Neural progenitor cell (in vitro differentiated cells): ENCODE measurements around the gene APLF. TPM values are rescaled to one million over a fixed set of nuclear protein-coding genes. Genes with fewer than 3 reads are reported as not detected.
A peak's percentile ranks its signal among the peaks of the same experiment; 100 is the strongest.
"Not testable (repeated sequence)": the region's sequence is repeated elsewhere in the genome, so short reads cannot be mapped to it uniquely, and the experiment has no call there.

Source experiments
- DNase-seq: peaks from one replicate; pipeline ENCODE4 v3.0.0-alpha.2; 2016; ENCODE audit warnings: low spot score
- H2AFZ ChIP-seq: fragments of 200-600 bp; sonication (generic); replicated peaks from 2 replicates; pipeline ENCODE4 v1.6.1; 2016; ENCODE audit warnings: antibody characterized with exemption
- H3F3A ChIP-seq: fragments of 200-600 bp; sonication (generic); 2 replicates; pipeline ENCODE4 v1.6.1; 2016; ENCODE audit warnings: antibody characterized with exemption, low read depth
- H3K27ac ChIP-seq: fragments of 200-600 bp; sonication (generic); 2 replicates; pipeline ENCODE4 v1.5.1; 2016; ENCODE audit warnings: mild to moderate bottlenecking
- H3K27me3 ChIP-seq: fragments of 200-600 bp; sonication (generic); 2 replicates; pipeline ENCODE4 v1.6.1; 2016; ENCODE audit warnings: mild to moderate bottlenecking, moderate library complexity
- H3K36me3 ChIP-seq: fragments of 200-600 bp; sonication (generic); 2 replicates; pipeline ENCODE4 v1.5.1; 2016
- H3K4me1 ChIP-seq: fragments of 200-600 bp; sonication (generic); 2 replicates; pipeline ENCODE4 v1.6.1; 2016; ENCODE audit warnings: mixed run types
- H3K4me2 ChIP-seq: fragments of 200-600 bp; sonication (generic); 2 replicates; pipeline ENCODE4 v1.6.1; 2016
- H3K4me3 ChIP-seq: fragments of 200-600 bp; sonication (generic); 2 replicates; pipeline ENCODE4 v1.5.1; 2016
- H3K79me2 ChIP-seq: fragments of 200-600 bp; sonication (generic); 2 replicates; pipeline ENCODE4 v1.6.1; 2016; ENCODE audit warnings: low read depth
- H3K9ac ChIP-seq: fragments of 200-600 bp; sonication (generic); 2 replicates; pipeline ENCODE4 v1.6.1; 2016
- H3K9me3 ChIP-seq: fragments of 200-600 bp; sonication (generic); 2 replicates; pipeline ENCODE4 v1.5.1; 2016; ENCODE audit warnings: low read depth
- H4K20me1 ChIP-seq: fragments of 200-600 bp; sonication (generic); 2 replicates; pipeline ENCODE4 v1.6.1; 2016; ENCODE audit warnings: low read depth
- H3K27ac Mint-ChIP-seq: 3 replicates; pipeline ENCODE4 v1.8.0; 2021; ENCODE audit warnings: mixed read lengths
- H3K27me3 Mint-ChIP-seq: 2 replicates; pipeline ENCODE4 v1.8.0; 2022; ENCODE audit warnings: low read depth, mild to moderate bottlenecking, inconsistent platforms, moderate library complexity, mixed read lengths; ENCODE audit not compliant: insufficient read depth
- H3K36me3 Mint-ChIP-seq: 3 replicates; pipeline ENCODE4 v1.8.0; 2021; ENCODE audit warnings: mixed read lengths
- H3K4me1 Mint-ChIP-seq: 3 replicates; pipeline ENCODE4 v1.8.0; 2021; ENCODE audit warnings: mixed read lengths
- H3K4me3 Mint-ChIP-seq: 3 replicates; pipeline ENCODE4 v1.8.0; 2021; ENCODE audit warnings: mild to moderate bottlenecking, moderate library complexity, mixed read lengths
- H3K9me3 Mint-ChIP-seq: 3 replicates; pipeline ENCODE4 v1.8.0; 2020; ENCODE audit warnings: mixed read lengths
- EZH2 ChIP-seq: fragments of 200-600 bp; sonication (generic); IDR thresholded peaks from 2 replicates; pipeline ENCODE4 v1.6.1; 2017; ENCODE audit warnings: antibody characterized with exemption, mild to moderate bottlenecking, moderate library complexity
- EZH2phosphoT487 ChIP-seq: fragments of 200-600 bp; sonication (generic); IDR thresholded peaks from 2 replicates; pipeline ENCODE4 v1.6.1; 2017; ENCODE audit warnings: antibody characterized with exemption
- total RNA-seq: library from RNA; depleted of rRNA; stranded (reverse); fragments of >200 nt; gene quantifications from 2 replicates; pipeline ENCODE4 v1.2.3, GENCODE V29; 2015; ENCODE audit warnings: low replicate concordance
- TF ChIP-seq, protein P1 (sequence below): fragments of 200-600 bp; sonication (generic); IDR thresholded peaks from 2 replicates; pipeline ENCODE4 v1.5.1; 2017; ENCODE audit warnings: antibody characterized with exemption, mild to moderate bottlenecking

APLF gene
- total RNA-seq, 1 donor from 2014 or later = 16.9 TPM

DNA sequence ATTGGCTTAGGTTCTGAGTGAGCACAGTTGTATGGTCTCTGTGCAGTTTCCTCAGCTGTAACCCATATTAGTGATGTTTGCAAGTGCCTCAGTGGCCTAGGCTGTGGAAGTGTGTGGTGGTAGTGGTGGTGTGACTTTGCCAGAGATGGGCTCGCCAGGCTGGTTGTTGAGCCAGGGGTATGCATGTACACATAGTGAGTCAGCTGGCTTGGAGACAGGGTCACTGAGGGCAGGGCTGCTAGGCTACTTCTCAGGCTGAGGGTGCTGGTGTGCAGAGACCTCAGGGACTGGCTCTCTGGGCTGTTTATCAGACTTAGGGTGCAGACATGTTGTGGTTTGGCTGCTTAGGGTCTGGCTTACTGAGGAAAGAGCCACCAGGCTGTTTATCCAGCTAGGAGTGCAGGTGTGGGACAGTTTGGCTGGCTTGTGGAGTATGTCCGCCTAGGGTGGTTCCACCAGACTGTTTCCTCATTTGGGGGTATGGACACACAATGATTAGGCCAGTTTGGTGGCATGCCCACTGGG is 15.0 kb downstream of the APLF start:
- H3K36me3 ChIP-seq = no peaks in the 10 kb centered on the region
- H2AFZ ChIP-seq = no peak overlapping the region
- no peak overlapping the region for H3K27ac ChIP-seq
- no peak overlapping the region for H3K9ac ChIP-seq
- H3K9me3 ChIP-seq = no peaks in the 10 kb centered on the region
- peaks cover 2% of the 10 kb centered on the region for H3K27me3 Mint-ChIP-seq
- peaks cover 5% of the 10 kb centered on the region for H3K4me1 ChIP-seq
- TF ChIP-seq, protein P1, sequence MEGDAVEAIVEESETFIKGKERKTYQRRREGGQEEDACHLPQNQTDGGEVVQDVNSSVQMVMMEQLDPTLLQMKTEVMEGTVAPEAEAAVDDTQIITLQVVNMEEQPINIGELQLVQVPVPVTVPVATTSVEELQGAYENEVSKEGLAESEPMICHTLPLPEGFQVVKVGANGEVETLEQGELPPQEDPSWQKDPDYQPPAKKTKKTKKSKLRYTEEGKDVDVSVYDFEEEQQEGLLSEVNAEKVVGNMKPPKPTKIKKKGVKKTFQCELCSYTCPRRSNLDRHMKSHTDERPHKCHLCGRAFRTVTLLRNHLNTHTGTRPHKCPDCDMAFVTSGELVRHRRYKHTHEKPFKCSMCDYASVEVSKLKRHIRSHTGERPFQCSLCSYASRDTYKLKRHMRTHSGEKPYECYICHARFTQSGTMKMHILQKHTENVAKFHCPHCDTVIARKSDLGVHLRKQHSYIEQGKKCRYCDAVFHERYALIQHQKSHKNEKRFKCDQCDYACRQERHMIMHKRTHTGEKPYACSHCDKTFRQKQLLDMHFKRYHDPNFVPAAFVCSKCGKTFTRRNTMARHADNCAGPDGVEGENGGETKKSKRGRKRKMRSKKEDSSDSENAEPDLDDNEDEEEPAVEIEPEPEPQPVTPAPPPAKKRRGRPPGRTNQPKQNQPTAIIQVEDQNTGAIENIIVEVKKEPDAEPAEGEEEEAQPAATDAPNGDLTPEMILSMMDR = no peak
- H3K36me3 Mint-ChIP-seq = no peaks in the 10 kb centered on the region
- no peak overlapping the region for H3K27ac Mint-ChIP-seq
- H3K9me3 Mint-ChIP-seq = no peaks in the 10 kb centered on the region
- H3K79me2 ChIP-seq = peaks cover 5% of the 10 kb centered on the region
- no peak overlapping the region for H3K4me3 ChIP-seq
- no peaks in the 10 kb centered on the region for H3K4me1 Mint-ChIP-seq
- no peak for DNase-seq
- no peaks in the 10 kb centered on the region for H3K27me3 ChIP-seq
- no peak overlapping the region for H3K4me3 Mint-ChIP-seq
- no peaks in the 10 kb centered on the region for H3F3A ChIP-seq
- no peaks in the 10 kb centered on the region for H4K20me1 ChIP-seq
- H3K4me2 ChIP-seq = no peak overlapping the region

DNA sequence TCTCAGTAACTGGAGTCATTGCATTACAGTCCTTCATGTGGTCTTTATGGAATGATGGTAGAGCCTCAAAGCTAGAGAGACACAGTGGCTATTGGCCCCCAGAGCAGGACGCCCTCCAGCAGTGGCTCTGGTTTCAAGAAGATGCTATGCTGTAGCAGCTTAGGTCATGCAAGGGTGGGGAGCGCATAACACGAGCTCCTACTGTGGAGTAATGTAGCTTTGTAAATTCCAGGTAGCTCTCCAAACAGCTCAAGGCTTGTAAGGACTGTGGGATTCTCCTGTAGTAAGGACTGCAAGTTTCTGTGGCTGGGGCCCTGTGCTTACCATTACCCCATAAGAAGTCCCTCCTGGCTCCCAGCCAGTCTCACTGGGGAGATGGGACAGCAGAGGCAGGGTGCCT is 15.6 kb downstream of the APLF start:
- H3K27ac ChIP-seq = no peak overlapping the region
- H3K9ac ChIP-seq = no peak overlapping the region
- H3K9me3 ChIP-seq = no peaks in the 10 kb centered on the region
- peaks cover 5% of the 10 kb centered on the region for H3K79me2 ChIP-seq
- peaks cover 5% of the 10 kb centered on the region for H3K4me1 ChIP-seq
- Mint-ChIP-seq H3K4me3 (no peak overlapping the region), H3K4me1 (no peaks in the 10 kb centered on the region), H3K27ac (no peak overlapping the region), H3K27me3 (peaks cover 2% of the 10 kb centered on the region), H3K36me3 (no peaks in the 10 kb centered on the region), H3K9me3 (no peaks in the 10 kb centered on the region)
- DNase-seq = no peak
- H3K36me3 ChIP-seq = no peaks in the 10 kb centered on the region
- no peaks in the 10 kb centered on the region for H3K27me3 ChIP-seq
- no peak overlapping the region for H2AFZ ChIP-seq
- no peak overlapping the region for H3K4me2 ChIP-seq
- TF ChIP-seq, protein P1 = no peak
- no peak for TF ChIP-seq EZH2
- no peak for TF ChIP-seq EZH2phosphoT487
- no peaks in the 10 kb centered on the region for H3F3A ChIP-seq
- H3K4me3 ChIP-seq = no peak overlapping the region
- no peaks in the 10 kb centered on the region for H4K20me1 ChIP-seq

DNA sequence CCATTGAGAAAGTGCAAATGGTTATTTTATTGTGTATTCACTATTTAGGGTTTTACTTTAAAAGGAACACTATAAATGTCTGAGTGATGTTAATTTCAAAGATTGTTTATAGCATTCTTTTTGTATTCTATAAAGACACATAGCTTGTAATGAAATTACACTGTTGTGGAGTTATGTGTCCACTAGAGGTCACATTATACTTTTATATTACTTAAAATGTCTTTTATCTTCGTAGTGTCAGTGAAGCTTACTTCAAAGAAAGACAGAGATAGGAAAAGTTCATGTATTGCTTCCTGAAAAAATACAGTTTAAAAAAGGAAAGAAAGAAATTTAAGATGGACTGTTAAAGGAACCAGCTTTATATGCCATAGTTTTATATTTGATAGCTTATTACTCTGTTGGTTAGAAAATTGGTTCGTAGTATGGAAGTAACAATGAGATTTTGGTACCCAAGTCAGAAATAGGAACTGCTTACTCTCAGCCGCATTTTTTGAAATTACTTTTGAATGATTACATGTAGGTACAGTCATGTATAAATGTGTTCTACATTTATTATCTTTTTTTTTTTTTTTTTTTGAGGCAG is 20.5 kb downstream of the APLF start:
- H3K79me2 ChIP-seq = no peaks in the 10 kb centered on the region
- H3K4me3 ChIP-seq = no peak overlapping the region
- H3K36me3 Mint-ChIP-seq = no peaks in the 10 kb centered on the region
- H3K27ac ChIP-seq = no peak overlapping the region
- no peak overlapping the region for H3K4me3 Mint-ChIP-seq
- TF ChIP-seq EZH2phosphoT487 = no peak
- TF ChIP-seq, protein P1 = peak; percentile 60
- H3K27me3 Mint-ChIP-seq = no peaks in the 10 kb centered on the region
- no peaks in the 10 kb centered on the region for H3F3A ChIP-seq
- no peaks in the 10 kb centered on the region for H3K36me3 ChIP-seq
- peaks cover 5% of the 10 kb centered on the region for H3K4me1 ChIP-seq
- H4K20me1 ChIP-seq = no peaks in the 10 kb centered on the region
- H3K9me3 Mint-ChIP-seq = no peaks in the 10 kb centered on the region
- no peaks in the 10 kb centered on the region for H3K9me3 ChIP-seq
- no peak overlapping the region for H3K4me2 ChIP-seq
- H2AFZ ChIP-seq = no peak overlapping the region
- H3K27me3 ChIP-seq = no peaks in the 10 kb centered on the region
- no peak overlapping the region for H3K9ac ChIP-seq
- H3K27ac Mint-ChIP-seq = no peak overlapping the region
- peak; percentile 9 for DNase-seq
- H3K4me1 Mint-ChIP-seq = no peaks in the 10 kb centered on the region

DNA sequence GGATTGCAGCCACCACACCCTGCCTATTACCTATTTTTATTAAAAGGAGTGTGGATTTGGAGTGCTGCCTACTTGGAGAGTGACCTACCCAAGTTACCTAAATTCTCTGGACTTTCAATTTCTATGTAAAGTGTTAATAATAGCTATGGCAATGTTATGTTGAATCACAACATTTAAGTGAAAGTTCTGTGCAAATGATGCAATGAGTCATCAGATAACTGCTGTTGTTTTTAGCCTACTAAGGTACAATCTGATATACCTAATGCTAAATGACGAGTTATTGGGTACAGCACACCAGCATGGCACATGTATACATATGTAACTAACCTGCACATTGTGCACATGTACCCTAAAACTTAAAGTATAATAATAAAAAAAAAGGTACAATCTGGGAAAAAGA is 21.2 kb downstream of the APLF start:
- H3K9me3 Mint-ChIP-seq, H3K9ac ChIP-seq, H3K36me3 Mint-ChIP-seq: not testable (repeated sequence)

More for the DNA sequence above, 21.2 kb downstream of the APLF start:
- H3K27ac ChIP-seq, H3K4me3 ChIP-seq, H3K4me2 ChIP-seq, H3F3A ChIP-seq, H3K27me3 Mint-ChIP-seq, H2AFZ ChIP-seq, H3K79me2 ChIP-seq, H3K4me3 Mint-ChIP-seq, H3K9me3 ChIP-seq, H3K36me3 ChIP-seq, H3K27me3 ChIP-seq, H3K4me1 Mint-ChIP-seq, H4K20me1 ChIP-seq, H3K4me1 ChIP-seq, H3K27ac Mint-ChIP-seq, DNase-seq: not testable (repeated sequence)
